Activated CD4-positive, alpha-beta T cell treated with anti-CD3 and anti-CD28 coated beads for 24 hours (primary cell): ENCODE results near the gene PRDM15.

ENCODE experiments used
- DNase-seq, 2 donors: peaks; one replicate each; pipeline ENCODE4 v3.0.0-alpha.2; 2020; ENCODE audit warnings: low read depth in 2 of 2

PRDM15 gene

DNA sequence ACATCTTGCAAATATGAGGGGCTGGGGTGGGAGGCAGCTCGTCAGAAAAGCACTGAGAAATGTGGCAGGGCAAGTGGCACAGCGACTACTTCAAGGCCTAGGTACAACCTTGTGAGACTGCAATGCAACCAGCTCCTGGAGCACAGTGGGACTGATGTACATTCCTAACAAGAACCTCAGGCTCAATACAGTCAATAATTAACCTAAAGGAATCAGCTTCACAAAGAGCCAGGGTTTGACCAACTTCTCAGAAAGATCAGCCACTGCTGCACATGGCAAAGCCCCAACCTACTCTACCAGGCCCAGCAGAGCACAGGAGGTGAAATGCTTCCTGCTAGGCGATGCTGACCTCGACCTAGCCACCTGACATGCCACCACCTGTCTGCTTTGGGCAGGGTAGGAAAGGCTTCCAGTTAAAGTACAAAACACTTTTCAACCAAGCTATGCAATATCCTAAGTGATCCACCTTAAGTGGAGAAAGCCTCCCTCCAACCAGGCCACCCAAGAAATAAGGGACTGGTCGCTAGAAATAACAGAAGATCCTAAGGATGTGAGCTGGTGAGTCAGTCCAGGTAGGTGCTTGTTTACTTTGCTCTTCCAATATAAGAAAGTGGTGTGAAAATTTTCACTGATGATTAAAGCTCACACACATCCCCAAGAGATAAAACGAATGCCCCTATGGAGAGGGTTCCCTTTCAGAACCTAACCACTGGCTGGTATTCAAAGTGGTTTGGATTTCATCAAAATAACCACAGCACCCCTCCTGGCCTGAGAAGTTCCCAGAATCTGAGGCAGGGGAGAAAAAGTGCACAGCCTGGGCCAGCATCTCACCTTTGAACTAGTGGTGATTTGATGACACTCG is 114.4 kb downstream of the PRDM15 start:
- DNase-seq, result no peak

DNA sequence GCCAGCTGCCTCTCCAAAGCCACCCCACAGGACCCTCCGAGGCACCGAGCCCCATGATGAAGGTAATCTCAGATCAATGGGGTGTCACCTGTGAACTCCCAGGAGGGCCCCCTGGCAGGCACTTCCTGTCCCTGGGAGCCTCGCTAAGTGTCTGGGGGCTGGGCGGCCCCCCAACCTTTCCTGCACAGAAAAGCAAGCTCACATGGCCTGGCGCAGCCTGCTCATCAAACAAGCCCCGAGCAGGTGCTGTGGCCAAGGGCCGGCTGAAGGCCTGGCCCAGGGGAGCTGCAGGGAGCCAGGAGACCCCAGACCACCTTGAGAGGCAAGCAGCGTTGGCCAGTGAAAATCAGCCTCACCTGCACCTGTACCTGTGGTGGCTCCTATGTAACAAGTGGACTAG is 115.1 kb downstream of the PRDM15 start:
- DNase-seq, result no peak

GRCh38 chr21:41763398-41763931 is 115.7 kb downstream of the PRDM15 start:
- no peak for DNase-seq

DNA sequence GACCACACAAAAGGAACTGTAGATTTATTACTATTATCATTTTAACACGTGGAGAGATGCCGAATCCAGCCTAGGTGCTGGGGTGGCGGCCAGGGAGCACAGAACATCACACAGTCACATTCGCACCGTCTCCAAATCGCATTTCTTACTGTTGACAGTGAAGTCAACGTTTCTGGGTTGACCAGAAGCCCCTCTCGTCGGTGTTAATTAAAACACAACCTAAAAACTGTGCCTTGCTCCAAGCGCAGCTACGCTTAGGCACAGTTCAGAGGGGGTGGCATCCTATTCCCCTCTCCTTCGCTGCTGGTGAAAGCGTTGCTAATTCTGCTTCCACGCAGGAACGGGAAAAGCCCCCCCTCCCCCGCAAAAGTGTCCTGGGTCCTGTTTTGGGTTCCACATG is 116.4 kb downstream of the PRDM15 start:
- DNase-seq, result no peak

GRCh38 chr21:41761934-41762635 is 117.1 kb downstream of the PRDM15 start:
- no peak for DNase-seq

DNA sequence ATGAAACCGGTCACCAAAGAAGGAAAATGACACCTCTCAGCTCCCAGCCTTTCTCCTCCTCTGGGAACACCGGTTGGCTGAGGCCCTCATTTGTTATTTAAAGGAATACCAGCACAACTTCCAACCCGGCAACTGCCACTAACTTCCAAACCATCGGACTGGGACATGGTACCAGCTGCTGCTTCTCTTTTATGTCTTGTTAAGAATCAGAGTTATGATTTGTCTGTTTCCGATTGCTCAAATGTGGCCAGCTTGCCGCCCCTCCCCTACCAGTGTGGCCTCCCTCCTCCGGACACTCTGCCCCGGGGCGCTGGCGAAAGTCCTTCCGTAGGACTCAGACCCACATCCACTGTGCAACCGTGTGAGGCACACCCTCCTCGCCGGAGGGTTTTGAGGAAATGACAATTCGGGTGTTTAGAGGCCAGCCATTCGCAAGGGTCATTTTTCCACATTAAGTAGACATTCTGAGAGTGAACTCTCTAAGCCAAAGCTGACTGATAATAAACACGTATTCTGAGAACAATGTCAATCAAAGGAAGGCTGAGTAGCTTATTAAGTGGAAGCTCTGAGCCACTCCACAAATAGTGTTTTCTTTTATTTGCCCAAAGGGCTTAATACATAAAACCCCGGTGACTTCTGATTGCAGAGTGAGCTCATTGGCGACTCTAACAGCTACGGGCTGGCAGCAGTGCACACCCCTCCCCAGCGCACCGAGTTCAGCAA is 117.8 kb downstream of the PRDM15 start:
- no peak for DNase-seq

- DNase-seq, result no peak
These were observed 118.7 kb downstream of the PRDM15 start for GRCh38 chr21:41760411-41760810.

DNA sequence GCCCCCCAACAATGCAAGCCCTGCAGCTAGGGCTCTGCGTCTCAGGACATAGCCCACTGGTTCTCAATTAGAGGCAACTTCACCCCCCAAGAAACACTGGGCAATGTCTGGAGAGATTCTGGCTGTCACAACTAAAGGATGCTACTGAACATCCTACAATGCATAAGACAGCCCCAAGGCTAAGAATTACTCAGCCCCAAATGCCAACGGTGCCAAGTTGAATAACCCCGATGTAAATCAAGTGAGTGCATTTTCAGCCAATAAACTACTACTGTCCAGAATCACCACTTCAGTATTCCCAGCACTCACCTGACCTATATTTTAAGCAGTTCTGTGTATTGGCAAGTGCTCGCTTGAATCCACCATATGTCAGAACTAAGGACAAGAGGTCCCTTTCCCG is 119.2 kb downstream of the PRDM15 start:
- DNase-seq, result no peak

GRCh38 chr21:41759214-41759840 is 119.8 kb downstream of the PRDM15 start:
- DNase-seq, result no peak

GRCh38 chr21:41758550-41758949 is 120.6 kb downstream of the PRDM15 start:
- DNase-seq, result no peak

DNA sequence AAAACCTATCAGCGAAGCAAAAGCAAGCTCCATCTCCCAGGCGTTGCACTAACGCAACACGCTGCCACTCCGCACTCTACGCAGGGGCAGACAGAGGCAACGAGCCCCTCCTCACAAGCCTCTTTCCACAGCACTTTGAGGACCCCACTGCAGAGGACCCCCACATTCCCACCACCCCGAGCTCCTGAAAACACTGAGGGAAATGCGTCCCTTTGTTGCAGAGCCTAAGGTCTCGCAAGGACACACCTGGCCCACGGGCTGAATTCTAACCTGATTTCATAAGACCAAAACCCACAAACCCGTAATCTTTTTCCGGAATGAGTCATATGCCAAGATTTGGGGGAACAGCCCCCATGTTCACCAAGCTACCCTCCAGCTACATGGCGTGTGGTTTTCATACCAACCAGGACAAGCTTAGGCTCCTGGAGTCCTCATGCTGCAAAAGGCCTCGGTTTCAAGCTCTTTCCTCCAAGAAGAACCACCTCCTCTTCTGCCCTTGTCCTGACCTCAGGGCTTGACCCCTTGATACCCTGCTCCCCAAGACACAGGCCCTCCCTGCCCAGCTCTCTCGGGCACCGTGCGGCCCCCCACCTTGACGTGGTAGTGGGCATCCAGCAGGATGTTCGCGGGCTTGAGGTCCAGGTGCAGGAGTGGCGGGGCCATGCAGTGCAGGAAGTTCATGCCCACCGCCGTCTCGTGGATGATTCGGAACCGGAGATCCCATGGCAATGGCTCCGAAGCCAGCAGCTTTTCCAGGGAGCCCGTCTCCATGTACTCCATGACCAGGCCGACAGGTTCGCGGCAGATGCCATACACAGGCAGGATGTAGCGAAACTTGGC is 123.0 kb downstream of the PRDM15 start:
- no peak for DNase-seq

DNA sequence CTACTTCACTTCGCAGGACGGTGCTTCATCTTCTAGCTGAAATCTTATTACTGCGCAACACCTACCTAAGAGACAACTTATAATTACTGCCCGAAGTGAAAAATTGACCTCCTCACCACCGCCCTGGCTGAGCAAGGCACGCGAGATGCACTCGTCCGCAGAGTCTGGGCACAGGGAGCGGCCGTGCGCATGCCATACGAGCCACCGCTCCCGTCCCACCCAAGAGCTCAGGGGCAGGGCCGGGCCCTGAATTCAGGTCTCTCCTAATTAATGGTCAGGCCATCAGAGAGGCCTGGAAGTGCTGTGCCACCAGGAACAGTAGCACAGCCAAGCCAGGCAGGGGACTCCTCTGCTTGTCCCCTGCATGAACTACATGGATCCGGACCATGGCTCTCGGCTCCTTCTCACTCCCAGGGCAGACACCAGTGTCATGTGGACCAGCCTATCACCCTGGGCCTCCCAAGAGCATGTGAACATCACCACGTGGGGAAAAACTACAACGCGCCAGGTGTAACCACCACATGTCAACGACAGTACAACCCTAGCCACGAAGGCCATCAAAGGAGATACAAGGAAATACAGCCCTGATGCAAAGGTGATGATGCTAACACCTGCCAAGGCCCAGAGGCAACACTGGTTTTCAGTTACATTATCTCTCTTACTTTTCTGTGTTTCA is 123.7 kb downstream of the PRDM15 start:
- DNase-seq, result no peak

DNA sequence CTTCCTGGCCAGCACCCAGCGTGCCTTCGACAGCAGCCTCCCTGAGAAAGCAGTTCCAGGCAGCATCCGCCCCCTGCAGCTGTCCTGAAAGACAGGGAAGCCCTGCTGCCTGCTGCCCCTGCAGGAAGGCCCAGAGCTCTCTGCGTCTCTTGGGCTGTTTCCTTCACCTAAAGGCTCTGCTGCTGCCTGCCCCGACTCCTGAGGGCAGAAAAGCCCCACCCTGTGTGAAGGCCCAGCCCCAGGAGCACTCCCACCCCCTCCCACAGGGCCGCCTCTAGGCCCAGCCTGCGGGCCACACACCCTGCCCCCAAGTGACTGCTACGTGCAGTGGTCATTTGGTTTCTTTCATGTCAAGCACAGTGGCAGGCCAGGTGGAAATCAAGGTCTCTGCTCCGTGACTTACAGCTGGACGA is 124.7 kb downstream of the PRDM15 start:
- no peak for DNase-seq

DNA sequence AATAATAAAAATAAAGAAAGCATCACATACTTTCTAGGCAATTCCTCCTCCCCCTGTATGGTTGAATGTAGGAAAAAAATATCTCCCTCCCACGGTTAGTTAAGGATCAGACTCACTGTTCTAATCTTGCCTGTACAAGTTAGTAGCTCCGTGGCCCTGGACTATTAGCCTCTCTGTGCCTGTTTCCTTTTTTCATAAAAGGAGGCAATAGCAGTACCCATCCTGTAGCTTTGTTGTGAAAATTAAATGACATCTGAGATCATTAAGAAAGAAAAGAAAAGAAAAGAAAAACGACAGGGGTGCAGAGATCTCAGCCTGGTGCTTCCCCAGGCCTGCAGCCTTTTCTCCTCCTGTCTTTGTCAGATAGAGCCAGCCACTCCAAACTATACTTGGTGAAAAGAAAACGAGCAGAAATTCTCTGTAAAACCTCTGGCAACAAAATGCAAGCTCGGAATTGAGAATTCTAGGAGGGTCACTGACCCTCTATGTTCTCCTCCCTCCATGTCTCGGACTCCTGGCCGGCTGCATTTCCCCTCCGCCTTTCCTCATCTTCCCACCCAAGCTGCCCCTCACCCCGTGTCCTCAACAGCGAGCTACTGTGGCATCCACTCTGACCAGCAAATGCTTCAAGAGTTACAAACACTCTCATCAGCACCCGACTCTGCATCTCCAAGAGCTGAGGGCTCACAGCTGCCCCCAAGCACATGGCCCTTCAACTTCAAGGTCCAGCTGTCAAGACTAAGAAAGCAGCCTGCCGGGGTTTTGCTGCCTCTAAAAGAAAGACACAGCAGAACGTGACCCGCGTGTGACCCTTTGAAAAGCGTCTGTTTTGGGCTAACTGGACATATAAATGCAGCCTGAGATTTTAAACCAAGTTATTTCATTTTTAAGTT is 125.9 kb downstream of the PRDM15 start:
- DNase-seq, result no peak

GRCh38 chr21:41752231-41752681 is 126.9 kb downstream of the PRDM15 start:
- no peak for DNase-seq

- no peak for DNase-seq
These were observed 127.5 kb downstream of the PRDM15 start for GRCh38 chr21:41751611-41752011.

GRCh38 chr21:41750532-41751151 is 128.5 kb downstream of the PRDM15 start:
- no peak for DNase-seq

- DNase-seq, result no peak
These were observed 129.1 kb downstream of the PRDM15 start for GRCh38 chr21:41750051-41750450.

DNA sequence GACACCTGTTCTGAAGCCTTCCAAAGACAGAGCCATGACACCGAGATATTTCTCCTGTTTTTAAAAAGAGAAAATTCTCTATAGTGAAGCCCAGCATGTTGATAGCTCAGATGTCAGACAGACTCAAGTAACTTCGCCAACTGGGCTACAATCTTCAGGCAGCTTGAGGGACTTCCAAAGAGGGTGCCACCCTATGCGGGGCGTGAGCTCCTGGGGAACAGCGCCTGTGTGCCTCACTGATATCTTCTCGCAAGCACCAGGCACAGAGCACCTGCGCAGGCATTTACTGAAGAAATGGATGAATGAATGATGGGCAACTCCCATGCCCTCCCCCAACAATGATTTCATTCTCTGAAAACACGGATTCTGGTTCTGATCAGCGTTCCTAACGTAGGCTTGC is 129.9 kb downstream of the PRDM15 start:
- DNase-seq, result no peak
